ENCODE measurements around the gene DBX1.

DBX1 gene, protein sequence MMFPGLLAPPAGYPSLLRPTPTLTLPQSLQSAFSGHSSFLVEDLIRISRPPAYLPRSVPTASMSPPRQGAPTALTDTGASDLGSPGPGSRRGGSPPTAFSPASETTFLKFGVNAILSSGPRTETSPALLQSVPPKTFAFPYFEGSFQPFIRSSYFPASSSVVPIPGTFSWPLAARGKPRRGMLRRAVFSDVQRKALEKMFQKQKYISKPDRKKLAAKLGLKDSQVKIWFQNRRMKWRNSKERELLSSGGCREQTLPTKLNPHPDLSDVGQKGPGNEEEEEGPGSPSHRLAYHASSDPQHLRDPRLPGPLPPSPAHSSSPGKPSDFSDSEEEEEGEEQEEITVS

DNA sequence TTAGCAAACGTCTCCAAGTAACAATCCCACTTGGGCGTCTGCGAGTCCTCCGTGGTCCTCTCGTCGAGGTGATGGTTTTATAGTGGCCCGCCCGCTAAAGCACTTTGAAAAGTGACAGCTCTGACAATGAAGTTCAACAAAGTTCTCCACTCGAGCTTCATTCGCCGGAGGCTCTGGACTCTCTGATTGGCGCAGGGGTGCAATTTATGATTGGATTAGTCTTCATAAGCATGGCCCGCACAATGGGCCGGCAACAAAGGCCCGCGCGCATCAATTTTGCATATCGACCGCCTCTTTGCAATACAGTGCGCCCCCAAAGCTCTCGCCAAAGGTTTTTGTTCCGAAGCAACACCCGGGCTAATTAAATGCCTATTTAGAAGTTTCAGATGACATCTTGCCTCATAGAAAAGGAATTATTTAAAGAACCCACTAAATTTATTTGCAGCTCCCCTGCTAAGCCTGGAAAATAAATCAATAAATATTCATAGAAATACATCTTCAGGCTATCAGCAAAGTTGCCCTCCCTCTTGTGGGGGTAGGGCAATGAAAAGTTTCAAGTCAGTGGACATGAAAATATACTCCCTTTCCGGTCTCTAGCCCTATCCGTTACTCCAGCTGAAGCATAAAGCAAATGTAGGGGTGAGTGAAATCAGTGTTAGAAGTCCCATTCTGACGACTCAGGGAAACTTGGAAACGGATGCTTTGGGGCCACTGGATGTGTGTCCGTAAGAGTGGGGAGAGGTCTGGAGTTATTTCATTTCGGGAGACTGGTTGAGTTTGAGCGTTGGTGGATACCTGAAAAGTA is at the start of gene DBX1:
DBX1 (minus strand) TSS at position 51 of the 805 bp plus-strand sequence. CDS start 151 bp downstream, outside the sequence.
- no peak for DNase-seq (ENCODE audit: extremely low spot score)
- POLR2A ChIA-PET, result no interaction called here
- TF ChIP-seq NFRKB (IDR thresholded peaks at IDR 0.05), result no peak
- no peak for TF ChIP-seq SP1 (IDR thresholded peaks at IDR 0.05)
- no peak for TF ChIP-seq LEF1 (IDR thresholded peaks at IDR 0.05; ENCODE audit: borderline replicate concordance)
- TF ChIP-seq HDGF (IDR thresholded peaks at IDR 0.05; ENCODE audit: borderline replicate concordance), result no peak
- no peak for TF ChIP-seq BHLHE40 (IDR thresholded peaks at IDR 0.05; ENCODE audit: borderline replicate concordance)
- TF ChIP-seq L3MBTL2 (conservative IDR thresholded peaks at IDR 0.05), result no peak
- TF ChIP-seq FOXK2 (IDR thresholded peaks at IDR 0.05), result no peak
- no peak for TF ChIP-seq CTBP1 (IDR thresholded peaks at IDR 0.05; ENCODE audit: borderline replicate concordance)
- no peak for TF ChIP-seq ELF4 (IDR thresholded peaks at IDR 0.05)
- no peak for TF ChIP-seq ARNT (IDR thresholded peaks at IDR 0.05)
- TF ChIP-seq, protein P1, sequence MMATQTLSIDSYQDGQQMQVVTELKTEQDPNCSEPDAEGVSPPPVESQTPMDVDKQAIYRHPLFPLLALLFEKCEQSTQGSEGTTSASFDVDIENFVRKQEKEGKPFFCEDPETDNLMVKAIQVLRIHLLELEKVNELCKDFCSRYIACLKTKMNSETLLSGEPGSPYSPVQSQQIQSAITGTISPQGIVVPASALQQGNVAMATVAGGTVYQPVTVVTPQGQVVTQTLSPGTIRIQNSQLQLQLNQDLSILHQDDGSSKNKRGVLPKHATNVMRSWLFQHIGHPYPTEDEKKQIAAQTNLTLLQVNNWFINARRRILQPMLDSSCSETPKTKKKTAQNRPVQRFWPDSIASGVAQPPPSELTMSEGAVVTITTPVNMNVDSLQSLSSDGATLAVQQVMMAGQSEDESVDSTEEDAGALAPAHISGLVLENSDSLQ (IDR thresholded peaks at IDR 0.05), result no peak
- no peak for TF ChIP-seq FOXA1 (IDR thresholded peaks at IDR 0.05)
- TF ChIP-seq FOXM1 (IDR thresholded peaks at IDR 0.05; ENCODE audit: borderline replicate concordance), result no peak
- TF ChIP-seq SUZ12 (IDR thresholded peaks at IDR 0.05), result no peak
- TF ChIP-seq TARDBP (IDR thresholded peaks at IDR 0.05), result no peak
- TF ChIP-seq ZNF384 (IDR thresholded peaks at IDR 0.05), result no peak
- CTCF ChIA-PET, result no interaction called here

DNA sequence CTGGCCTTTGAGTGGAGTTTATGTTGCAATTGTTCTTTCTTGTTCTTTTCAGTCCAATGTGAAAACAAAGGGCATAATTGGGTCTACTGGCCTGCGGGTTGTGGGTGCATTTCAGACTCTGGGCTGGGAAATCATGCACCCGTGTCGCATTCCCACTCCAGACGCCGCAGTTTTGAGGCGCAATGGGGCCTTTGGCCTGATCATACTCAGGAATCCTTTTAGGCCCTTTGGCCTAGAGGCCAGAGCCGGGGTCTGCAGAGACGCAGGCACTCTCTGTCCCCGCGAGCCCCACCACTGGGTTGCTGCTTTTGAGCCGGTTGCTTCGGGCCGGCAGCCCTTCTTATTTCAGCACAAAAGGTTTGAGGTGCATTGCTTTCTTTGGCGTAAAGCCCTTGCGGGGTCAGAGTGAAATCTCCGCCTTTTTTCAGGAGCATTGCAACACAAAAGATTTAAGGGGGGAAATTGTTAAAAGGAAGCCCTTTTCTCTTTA is 48.4 kb upstream of the DBX1 start:
- POLR2A ChIA-PET, result no interaction called here
- TF ChIP-seq SUZ12 (IDR thresholded peaks at IDR 0.05) (no peak), FOXM1 (IDR thresholded peaks at IDR 0.05; ENCODE audit: borderline replicate concordance) (no peak), ELF4 (IDR thresholded peaks at IDR 0.05) (no peak), HDGF (IDR thresholded peaks at IDR 0.05; ENCODE audit: borderline replicate concordance) (no peak), CTBP1 (IDR thresholded peaks at IDR 0.05; ENCODE audit: borderline replicate concordance) (no peak), ZNF384 (IDR thresholded peaks at IDR 0.05) (no peak), FOXA1 (IDR thresholded peaks at IDR 0.05) (no peak), LEF1 (IDR thresholded peaks at IDR 0.05; ENCODE audit: borderline replicate concordance) (no peak), SP1 (IDR thresholded peaks at IDR 0.05) (no peak), TARDBP (IDR thresholded peaks at IDR 0.05) (no peak), BHLHE40 (IDR thresholded peaks at IDR 0.05; ENCODE audit: borderline replicate concordance) (no peak), ARNT (IDR thresholded peaks at IDR 0.05) (no peak), L3MBTL2 (conservative IDR thresholded peaks at IDR 0.05) (no peak), NFRKB (IDR thresholded peaks at IDR 0.05) (no peak), FOXK2 (IDR thresholded peaks at IDR 0.05) (no peak)
- TF ChIP-seq, protein P1 (IDR thresholded peaks at IDR 0.05), result no peak
- DNase-seq (ENCODE audit: extremely low spot score), result no peak
- CTCF ChIA-PET, result no interaction called here

DNA sequence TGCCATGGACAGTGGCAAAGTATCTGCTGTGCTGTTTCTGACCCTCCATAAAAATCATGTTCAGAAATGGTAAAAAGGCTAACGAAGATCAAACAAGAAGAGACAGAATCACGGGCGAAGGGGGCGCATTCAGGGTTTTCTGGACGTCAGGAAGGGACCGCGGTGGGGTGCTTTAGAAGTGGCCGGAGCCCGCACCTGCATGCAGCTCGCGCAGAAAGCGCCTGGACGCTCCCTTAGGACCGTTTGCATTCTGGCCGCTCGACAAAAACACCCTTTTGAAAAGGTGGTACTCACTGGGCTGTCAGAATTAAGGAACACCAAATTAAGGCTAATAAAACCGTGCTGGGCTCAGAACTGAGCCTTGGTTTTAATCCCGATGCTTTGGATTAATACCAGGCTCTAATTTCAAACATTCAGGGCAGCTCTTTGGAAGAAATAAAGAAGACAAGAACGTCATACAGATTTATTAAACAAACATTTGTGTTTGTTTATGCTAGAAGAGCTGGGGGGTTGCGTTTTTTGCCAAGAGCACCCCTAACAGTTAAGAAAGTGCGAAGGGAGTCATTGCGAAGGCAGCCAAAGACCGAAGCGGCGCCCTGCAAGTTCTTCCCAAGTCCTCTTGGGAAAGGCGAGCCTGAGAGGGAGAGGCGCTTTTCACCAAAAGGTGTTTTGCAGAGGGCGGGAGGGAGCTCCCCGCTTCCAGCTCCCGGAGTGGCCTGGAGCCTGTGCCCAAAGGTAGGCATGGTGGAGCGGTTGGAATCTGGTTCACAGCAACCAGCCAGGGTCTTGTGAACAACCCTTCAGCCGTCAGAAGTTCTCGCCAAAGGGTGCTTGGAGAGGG is 47.7 kb upstream of the DBX1 start:
- no peak for TF ChIP-seq TARDBP (IDR thresholded peaks at IDR 0.05)
- TF ChIP-seq L3MBTL2 (conservative IDR thresholded peaks at IDR 0.05), result no peak
- TF ChIP-seq SUZ12 (IDR thresholded peaks at IDR 0.05), result no peak
- no peak for TF ChIP-seq FOXA1 (IDR thresholded peaks at IDR 0.05)
- no peak for TF ChIP-seq SP1 (IDR thresholded peaks at IDR 0.05)
- no peak for TF ChIP-seq CTBP1 (IDR thresholded peaks at IDR 0.05; ENCODE audit: borderline replicate concordance)
- TF ChIP-seq, protein P1 (IDR thresholded peaks at IDR 0.05), result no peak
- no peak for TF ChIP-seq BHLHE40 (IDR thresholded peaks at IDR 0.05; ENCODE audit: borderline replicate concordance)
- no peak for TF ChIP-seq ELF4 (IDR thresholded peaks at IDR 0.05)
- no peak for TF ChIP-seq FOXM1 (IDR thresholded peaks at IDR 0.05; ENCODE audit: borderline replicate concordance)
- no peak for TF ChIP-seq HDGF (IDR thresholded peaks at IDR 0.05; ENCODE audit: borderline replicate concordance)
- TF ChIP-seq ZNF384 (IDR thresholded peaks at IDR 0.05), result no peak
- TF ChIP-seq LEF1 (IDR thresholded peaks at IDR 0.05; ENCODE audit: borderline replicate concordance), result no peak
- no peak for TF ChIP-seq ARNT (IDR thresholded peaks at IDR 0.05)
- TF ChIP-seq NFRKB (IDR thresholded peaks at IDR 0.05), result no peak
- TF ChIP-seq FOXK2 (IDR thresholded peaks at IDR 0.05), result no peak
- ChIA-PET CTCF (no interaction called here), POLR2A (no interaction called here)
- no peak for DNase-seq (ENCODE audit: extremely low spot score)

DNA sequence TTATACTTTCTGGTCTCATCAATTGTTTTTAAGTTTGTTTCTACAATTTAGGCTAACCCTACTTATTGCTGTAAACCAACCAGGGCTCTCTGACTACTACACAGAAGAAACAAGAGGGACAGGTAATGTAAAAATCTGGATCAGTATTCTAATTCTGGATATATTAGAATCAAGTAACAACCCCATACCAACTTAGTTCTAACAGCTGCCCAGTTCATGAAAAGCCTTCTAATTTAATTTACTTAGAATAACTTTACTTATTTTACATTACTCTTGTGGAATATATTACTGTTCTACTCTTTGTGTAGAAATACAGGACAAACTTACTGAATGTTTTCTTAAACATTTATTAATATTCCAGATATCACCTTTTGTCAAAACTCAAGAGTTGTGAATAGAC is 45.5 kb upstream of the DBX1 start:
- no peak for DNase-seq (ENCODE audit: extremely low spot score)
- ChIA-PET CTCF (no interaction called here), POLR2A (no interaction called here)
- TF ChIP-seq NFRKB (IDR thresholded peaks at IDR 0.05) (no peak), L3MBTL2 (conservative IDR thresholded peaks at IDR 0.05) (no peak), CTBP1 (IDR thresholded peaks at IDR 0.05; ENCODE audit: borderline replicate concordance) (no peak), HDGF (IDR thresholded peaks at IDR 0.05; ENCODE audit: borderline replicate concordance) (no peak), FOXM1 (IDR thresholded peaks at IDR 0.05; ENCODE audit: borderline replicate concordance) (no peak), TARDBP (IDR thresholded peaks at IDR 0.05) (no peak), SP1 (IDR thresholded peaks at IDR 0.05) (no peak), BHLHE40 (IDR thresholded peaks at IDR 0.05; ENCODE audit: borderline replicate concordance) (no peak), SUZ12 (IDR thresholded peaks at IDR 0.05) (no peak), ELF4 (IDR thresholded peaks at IDR 0.05) (no peak), FOXK2 (IDR thresholded peaks at IDR 0.05) (no peak), FOXA1 (IDR thresholded peaks at IDR 0.05) (no peak), ZNF384 (IDR thresholded peaks at IDR 0.05) (no peak), LEF1 (IDR thresholded peaks at IDR 0.05; ENCODE audit: borderline replicate concordance) (no peak), ARNT (IDR thresholded peaks at IDR 0.05) (no peak)
- TF ChIP-seq, protein P1 (IDR thresholded peaks at IDR 0.05), result no peak

Measured in HEK293T (cell line).